HG03342 (cell line): ENCODE measurements around the gene MT1E.
"Not testable (repeated sequence)": the region's sequence is repeated elsewhere in the genome, so short reads cannot be mapped to it uniquely, and the experiment has no call there.

Experiments used
- ATAC-seq: cut with Tn5 transposase; IDR thresholded peaks from one replicate; pipeline ENCODE4 v1.9.1; 2021; ENCODE audit warnings: mild to moderate bottlenecking, moderate library complexity; ENCODE audit not compliant: unreplicated experiment

MT1E gene

DNA sequence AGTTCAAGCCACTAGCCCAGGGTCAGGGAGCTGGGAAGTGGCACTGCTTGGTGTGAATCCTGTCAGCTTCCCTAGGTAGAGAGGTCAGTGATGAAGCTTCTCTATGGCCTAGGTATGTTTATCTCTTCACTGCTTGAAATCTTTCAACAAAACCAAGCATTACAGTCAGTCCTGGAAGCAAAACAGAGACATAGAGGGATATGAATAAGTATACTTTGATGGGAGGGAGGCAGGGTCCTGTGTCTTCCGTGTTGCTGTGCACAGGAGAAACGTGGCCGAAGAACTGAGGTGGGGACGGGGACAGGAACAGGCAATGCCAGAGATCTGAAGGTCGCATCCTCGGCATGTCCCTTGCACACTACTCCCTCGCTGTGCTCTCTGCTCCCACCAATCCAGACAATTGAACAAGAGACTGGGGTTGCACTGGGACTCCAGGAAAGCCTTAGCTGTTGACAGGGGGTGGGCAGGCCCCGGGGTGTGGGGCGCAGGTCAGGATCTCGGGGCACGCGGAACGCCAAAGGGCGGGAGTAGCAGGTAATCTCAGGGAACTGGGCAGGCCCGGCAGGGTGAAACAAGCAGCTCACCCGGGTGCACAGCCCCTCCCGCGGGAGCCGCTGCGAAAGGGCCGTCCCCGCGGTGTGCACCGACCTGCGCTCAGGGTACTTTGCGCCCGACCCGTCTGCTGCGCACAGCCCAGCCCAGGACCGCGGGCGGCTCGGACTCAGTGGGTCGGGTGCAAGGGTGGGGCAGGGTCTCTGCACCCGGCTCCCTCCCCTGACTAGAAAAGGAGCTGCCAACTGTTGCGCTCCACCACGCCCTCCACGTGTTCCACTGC lies 43.6 kb downstream of the MT1E start, which contains the start of gene MT1H:
TSS of gene MT1H (plus strand) at position 810 of the 835 bp plus-strand sequence. CDS start 71 bp downstream, outside the sequence.
- ATAC-seq, result no peak

DNA sequence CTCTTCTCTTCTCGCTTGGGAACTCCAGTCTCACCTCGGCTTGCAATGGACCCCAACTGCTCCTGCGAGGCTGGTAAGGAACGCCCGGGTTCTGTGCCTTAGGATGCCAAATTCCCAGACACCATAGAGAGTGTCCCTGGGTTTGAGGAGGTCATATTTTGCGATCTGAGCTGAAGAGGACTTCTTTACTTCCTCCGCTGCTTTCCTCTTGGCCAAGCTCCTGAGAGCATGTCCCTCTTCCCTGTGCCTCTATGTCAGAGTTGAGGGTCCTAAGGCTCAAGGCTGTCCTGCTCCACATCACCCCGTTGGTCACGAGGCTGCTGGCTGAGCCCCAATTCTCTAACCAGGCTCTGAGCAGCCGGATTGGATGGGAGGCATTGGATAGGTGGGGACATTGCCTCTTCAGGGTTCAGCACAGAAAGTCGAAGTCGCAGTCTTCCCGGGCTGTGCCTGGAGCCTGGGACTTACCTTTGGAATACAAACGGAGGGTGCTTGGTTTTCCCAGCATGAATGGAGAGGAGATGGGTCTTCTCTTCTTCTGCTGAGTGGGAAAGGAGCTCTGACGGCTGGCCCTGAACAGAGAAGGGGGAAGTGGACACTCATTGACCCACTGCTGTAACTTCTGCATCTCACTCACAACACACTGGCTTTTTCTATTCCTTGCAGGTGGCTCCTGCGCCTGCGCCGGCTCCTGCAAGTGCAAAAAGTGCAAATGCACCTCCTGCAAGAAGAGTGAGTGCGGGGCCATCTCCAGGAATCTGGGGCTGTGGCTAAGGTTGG lies 44.4 kb downstream of the MT1E start:
- ATAC-seq, result no peak

DNA sequence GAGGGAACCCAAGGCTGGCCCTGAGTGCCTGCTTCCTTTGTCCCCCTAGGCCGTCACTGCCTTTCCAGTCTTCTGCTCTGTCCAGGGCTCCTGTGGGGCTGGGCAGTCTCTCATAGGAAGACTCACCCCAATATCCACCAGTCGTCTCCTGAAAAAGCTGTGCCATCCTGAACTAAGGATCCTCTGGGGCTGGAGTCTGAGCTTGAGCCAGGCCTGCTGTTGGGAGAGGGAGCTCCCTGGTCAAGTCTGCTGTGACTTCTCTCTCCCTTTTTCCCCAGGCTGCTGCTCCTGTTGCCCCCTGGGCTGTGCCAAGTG lies 45.0 kb downstream of the MT1E start:
- ATAC-seq, result no peak

- not testable (repeated sequence) for ATAC-seq
Observed at GRCh38 chr16:56671691-56672090, 46.1 kb downstream of the MT1E start.

DNA sequence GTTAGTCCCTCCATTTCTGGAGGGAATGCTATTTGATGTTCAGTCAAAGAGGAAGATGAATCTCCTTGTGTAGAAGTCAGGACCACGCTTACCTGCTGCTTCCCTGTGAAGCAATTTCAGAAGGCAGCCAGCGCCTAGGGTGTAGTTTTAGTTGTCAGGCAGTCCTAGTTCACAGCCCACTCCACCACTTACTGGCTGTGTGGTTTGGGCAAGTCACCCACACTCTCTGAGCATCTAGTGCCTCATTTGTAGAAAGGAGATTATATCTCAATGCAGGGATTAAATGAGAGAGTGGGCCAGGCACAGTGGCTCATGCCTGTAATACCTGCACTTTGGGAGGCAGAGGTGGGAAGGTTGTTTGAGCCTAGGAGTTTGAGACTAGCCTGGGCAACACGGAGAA lies 46.6 kb downstream of the MT1E start:
- not testable (repeated sequence) for ATAC-seq

DNA sequence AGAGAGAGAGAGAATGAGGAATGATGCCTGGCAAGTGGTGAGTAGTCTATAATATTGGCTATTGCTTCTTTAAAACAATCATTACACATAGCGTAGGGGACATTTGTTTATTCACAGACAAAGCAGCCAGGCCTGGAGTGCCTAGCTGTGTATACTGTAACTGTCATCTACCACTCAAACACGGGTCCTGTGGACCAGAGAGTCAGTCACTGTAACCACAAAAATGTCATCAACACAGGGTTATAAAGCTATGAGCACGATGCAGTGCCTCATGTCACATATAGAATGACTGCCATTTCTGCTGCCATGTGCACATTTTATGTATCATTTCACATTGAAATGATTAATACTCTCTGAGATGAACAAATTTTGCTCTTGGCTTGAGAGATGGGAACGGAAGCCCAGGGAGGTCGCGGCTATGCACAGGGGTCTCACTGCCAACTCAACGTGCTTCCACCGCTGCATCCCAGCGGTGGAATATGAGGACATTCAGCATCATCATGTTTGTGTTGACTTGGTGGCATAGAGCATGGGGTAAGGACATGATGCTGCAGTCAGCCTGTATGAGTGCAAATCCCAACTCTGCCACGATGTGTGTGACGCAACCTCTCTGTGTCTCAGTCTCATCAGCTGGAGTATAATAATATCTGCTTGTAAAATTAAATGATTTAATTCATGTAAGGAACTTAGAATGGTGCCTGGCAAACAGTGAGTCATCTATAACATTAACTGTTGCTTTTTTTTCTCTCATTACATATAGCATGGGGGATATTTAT lies 47.4 kb downstream of the MT1E start:
- ATAC-seq, result no peak

DNA sequence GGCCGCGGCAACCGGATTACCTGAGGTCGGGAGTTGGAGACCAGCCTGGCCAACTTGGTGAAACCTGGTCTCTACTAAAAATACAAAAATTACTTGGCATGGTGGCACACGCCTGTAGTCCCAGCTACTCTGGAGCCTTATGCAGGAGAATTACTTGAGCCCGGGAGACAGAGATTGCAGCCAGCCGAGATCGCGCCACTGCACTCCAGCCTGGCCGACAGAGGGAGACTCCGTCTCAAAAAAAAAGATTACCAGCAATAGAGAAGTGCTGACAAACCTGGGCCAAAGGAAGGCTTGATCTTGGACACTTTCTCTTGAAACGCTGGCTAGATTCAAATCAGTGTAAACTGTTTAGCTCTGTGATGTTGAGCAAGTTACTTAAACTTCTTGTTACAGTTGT lies 48.3 kb downstream of the MT1E start:
- no peak for ATAC-seq

- ATAC-seq, result not testable (repeated sequence)
Observed at GRCh38 chr16:56674570-56674969, 49.0 kb downstream of the MT1E start.

DNA sequence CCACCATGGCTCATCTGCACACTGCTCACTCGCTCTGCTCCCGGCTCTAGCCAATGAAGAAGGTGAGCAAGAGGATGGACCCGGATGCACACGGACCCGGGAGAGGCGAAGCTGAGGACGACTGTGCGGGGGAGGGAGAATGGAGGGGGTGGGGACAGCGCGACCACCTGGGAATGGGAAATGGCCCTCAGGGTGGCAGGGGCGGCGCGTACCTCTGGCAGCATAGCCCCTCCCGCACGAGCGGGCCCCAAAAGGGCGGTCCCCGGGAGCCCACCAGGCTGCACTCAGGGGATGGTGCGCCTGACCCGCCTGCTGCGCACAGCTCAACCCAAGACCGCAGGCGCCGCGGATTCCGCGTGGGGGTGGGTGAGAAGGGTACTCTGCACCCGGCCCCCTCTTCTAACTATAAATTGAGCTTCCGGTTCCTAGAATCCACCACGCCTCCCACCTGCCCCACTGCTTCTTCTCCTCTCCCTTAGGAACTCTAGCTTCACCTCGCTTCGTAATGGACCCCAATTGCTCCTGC lies 50.2 kb downstream of the MT1E start:
- no peak for ATAC-seq
